HFFc6 (cell line): ENCODE measurements around the gene C10orf62. TPM values are rescaled to one million over a fixed set of nuclear protein-coding genes. Genes with fewer than 3 reads are reported as not detected.

Experiments used
- DNase-seq: peaks from one replicate; pipeline ENCODE4 v3.0.0-alpha.2; 2018
- H3K27ac Mint-ChIP-seq: 2 replicates; pipeline ENCODE4 v1.8.0; 2020; ENCODE audit warnings: mild to moderate bottlenecking, mixed read lengths
- H3K27me3 Mint-ChIP-seq: 2 replicates; pipeline ENCODE4 v1.8.0; 2021; ENCODE audit warnings: mild to moderate bottlenecking, moderate library complexity, mixed read lengths; ENCODE audit not compliant: insufficient read depth
- H3K36me3 Mint-ChIP-seq: 2 replicates; pipeline ENCODE4 v1.8.0; 2021; ENCODE audit warnings: low read depth, mixed read lengths
- H3K4me1 Mint-ChIP-seq: 2 replicates; pipeline ENCODE4 v1.8.0; 2020; ENCODE audit warnings: low read depth, mixed read lengths
- H3K4me3 Mint-ChIP-seq: 2 replicates; pipeline ENCODE4 v1.8.0; 2020; ENCODE audit warnings: mild to moderate bottlenecking, moderate library complexity, mixed read lengths
- H3K9me3 Mint-ChIP-seq: 2 replicates; pipeline ENCODE4 v1.8.0; 2020; ENCODE audit warnings: mild to moderate bottlenecking, mixed read lengths
- CTCF ChIP-seq: fragments of 200-600 bp; sonication (generic); IDR thresholded peaks from 2 replicates; pipeline ENCODE4 v1.5.0; 2021; ENCODE audit warnings: antibody characterized with exemption, mild to moderate bottlenecking
- total RNA-seq, 6 experiments: library from RNA; stranded (reverse); fragmentation: NEBNext Ultra II Directional; extraction: Animal tissue kit (Norgen Biotek cat#: 25700); gene quantifications; 2 replicates in 1 of 6; 3 replicates in 5 of 6; pipeline ENCODE4 v1.2.3, GENCODE V29; 2021

Gene C10orf62
- total RNA-seq, 6 experiments from 2014 or later, result not detected

GRCh38 chr10:97587183-97587582 is 2.3 kb upstream of the C10orf62 start:
- DNase-seq, result no peak
- Mint-ChIP-seq H3K9me3 (no peaks in the 10 kb centered on the region), H3K27ac (no peak overlapping the region), H3K27me3 (no peaks in the 10 kb centered on the region), H3K4me3 (no peak overlapping the region), H3K4me1 (peaks cover 13% of the 10 kb centered on the region), H3K36me3 (no peaks in the 10 kb centered on the region)
- TF ChIP-seq CTCF, result no peak

- H3K9me3 Mint-ChIP-seq, result no peaks in the 10 kb centered on the region
- H3K4me3 Mint-ChIP-seq, result no peak overlapping the region
- H3K27me3 Mint-ChIP-seq, result peaks cover 2% of the 10 kb centered on the region; the same call in 1 of the 2 replicates
- peaks cover 12% of the 10 kb centered on the region for H3K4me1 Mint-ChIP-seq
- H3K27ac Mint-ChIP-seq, result no peak overlapping the region
- DNase-seq, result no peak
- TF ChIP-seq CTCF, result no peak
- H3K36me3 Mint-ChIP-seq, result no peaks in the 10 kb centered on the region
Observed at GRCh38 chr10:97590082-97590747, 694 bp downstream of the C10orf62 start.

DNA sequence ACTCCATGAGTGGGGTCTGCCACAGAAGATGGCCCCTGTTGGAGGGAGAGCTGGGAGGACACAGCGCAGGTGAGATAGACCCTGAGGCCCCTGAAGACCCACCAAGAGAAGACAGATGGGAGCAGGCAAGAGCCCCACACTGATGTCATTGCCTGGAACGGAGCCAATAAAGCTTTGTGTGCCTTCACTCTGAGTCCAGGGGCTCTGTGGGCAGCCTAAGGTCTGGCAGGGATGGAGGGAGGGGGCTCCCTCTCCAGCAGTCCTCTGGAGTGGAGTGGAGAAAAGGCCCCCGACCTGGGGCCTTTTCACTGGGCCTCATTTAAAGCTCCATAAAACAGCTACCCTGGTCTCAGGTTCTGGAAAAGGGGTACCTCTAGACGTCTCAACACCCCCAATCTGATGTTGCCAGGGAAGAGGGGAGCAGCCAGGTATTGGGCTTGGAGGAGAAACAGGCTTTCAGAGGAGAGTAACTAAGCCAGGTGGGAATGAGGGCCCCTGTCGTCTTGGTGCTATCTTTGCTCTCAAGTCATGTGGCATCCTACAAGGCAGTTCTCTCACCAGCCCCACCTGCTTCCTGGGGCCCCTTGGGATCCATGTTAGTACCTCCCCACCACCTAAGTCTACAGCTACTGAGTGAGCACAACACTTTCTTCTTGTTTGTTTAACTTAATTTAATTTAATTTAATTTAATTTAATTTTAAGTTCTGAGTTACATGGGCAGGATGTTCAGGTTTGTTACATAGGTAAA is 1.4 kb downstream of the C10orf62 start:
- Mint-ChIP-seq H3K36me3 (no peaks in the 10 kb centered on the region), H3K9me3 (no peaks in the 10 kb centered on the region), H3K4me3 (no peak overlapping the region), H3K27me3 (peaks cover 2% of the 10 kb centered on the region; the same call in 1 of the 2 replicates), H3K4me1 (peaks cover 14% of the 10 kb centered on the region), H3K27ac (no peak overlapping the region)
- DNase-seq, result no peak
- no peak for TF ChIP-seq CTCF

DNA sequence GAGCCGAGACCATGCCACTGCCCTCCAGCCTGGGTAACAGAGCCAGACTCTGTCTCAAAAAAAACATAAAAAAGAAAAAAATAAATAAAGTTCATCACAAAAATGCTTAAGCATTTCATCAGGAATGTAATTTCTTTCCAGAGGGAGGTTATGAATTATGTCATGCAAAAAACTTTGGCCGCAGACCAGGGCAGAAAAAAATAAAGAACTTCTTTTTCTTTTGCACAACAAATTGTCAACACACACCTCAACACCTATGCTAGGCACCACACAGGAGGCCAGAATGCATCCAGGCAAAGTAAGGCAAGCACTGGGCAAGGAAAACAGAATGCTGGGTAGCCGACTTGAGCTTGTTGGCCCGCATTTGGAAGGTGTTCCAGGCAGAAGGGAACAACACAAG is 3.9 kb downstream of the C10orf62 start:
- TF ChIP-seq CTCF, result no peak
- no peak overlapping the region for H3K4me3 Mint-ChIP-seq
- peaks cover 38% of the 10 kb centered on the region for H3K4me1 Mint-ChIP-seq
- H3K9me3 Mint-ChIP-seq, result no peaks in the 10 kb centered on the region
- DNase-seq, result no peak
- no peak overlapping the region for H3K27ac Mint-ChIP-seq
- H3K36me3 Mint-ChIP-seq, result no peaks in the 10 kb centered on the region
- peaks cover 2% of the 10 kb centered on the region for H3K27me3 Mint-ChIP-seq

DNA sequence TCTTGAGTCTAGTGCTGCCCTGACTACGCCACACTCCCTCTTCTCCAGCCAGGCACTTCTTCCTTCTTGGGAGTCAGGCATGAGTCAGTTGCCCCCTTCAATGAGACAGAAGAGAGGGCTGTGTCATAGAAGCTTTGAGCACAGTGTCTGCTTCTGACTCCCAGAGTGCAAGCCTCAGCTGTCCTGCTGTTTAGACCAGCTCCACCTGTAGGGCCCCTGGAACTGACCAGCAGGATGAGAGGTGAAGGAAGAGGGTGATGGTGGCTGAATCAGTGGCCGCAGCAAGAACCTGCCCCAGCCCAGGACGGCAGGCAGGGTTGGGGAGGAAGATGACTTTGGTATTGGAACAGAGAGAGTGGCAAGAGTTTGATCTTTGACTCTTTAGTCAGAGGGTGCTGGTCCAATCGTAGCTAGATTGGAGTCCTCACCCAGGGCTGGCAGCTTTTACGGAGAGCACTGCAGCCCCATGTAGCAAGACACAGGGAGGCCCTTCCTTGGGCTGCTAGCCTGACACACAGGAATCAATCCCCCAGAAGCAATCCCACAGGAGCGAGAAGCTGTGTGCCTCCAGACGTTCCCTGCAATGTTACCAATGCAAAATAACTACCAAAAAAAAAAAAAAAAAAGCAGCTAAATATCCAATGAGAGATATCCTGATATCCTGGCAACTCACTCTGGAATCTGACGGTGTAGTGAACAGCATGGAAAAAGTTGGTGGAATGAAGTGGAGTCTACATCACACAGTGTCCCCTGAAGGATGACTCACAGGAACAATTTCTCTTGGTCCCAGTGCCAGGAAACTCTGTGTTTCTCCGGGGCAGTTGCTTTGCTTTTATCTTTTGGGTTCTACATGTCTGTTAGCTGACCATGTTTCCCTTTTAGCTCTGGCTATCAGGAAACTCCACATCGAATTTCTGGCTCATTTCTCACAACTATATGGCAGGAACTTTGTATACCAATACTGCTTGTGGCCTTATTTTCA is 6.9 kb downstream of the C10orf62 start:
- peak overlapping the region; percentile 86 for H3K4me3 Mint-ChIP-seq
- peaks cover 5% of the 10 kb centered on the region for H3K27me3 Mint-ChIP-seq
- no peaks in the 10 kb centered on the region for H3K9me3 Mint-ChIP-seq
- DNase-seq, result peak; percentile 89
- no peak; the same call in 1 of the 2 replicates for TF ChIP-seq CTCF
- H3K27ac Mint-ChIP-seq, result peak overlapping the region; percentile 95
- no peaks in the 10 kb centered on the region for H3K36me3 Mint-ChIP-seq
- H3K4me1 Mint-ChIP-seq, result peaks cover 38% of the 10 kb centered on the region
